ENCODE data around the gene CEP97.

CEP97 gene

DNA sequence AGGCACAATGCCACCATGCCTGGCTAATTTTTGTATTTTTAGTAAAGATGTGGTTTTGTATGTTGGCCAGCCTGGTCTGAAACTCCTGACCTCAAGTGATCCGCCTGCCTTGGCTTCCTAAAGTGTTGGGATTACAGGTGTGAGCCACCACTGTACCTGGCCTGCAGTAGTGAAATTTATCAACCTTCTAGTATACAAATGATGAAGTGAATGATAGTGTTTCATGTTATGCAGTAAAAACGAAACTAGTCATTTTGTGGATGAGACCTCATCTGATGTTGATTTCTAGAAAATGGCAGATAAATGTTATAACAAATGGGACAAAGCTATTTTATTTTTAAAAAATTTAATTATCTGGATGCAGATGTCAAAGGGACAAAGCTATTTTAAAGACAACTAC, 87.5 kb downstream of the CEP97 start:
- TF ChIP-seq GATA1 (IDR thresholded peaks at IDR 0.05; ENCODE audit: low read depth, low read length) (no peak), POLR2A (IDR thresholded peaks at IDR 0.05; ENCODE audit: low read length) (no peak)
- DNase-seq: no peak

GRCh38 chr3:101812895-101813294, 88.5 kb downstream of the CEP97 start:
- no peak for TF ChIP-seq GATA1 (IDR thresholded peaks at IDR 0.05; ENCODE audit: low read depth, low read length)
- no peak for TF ChIP-seq POLR2A (IDR thresholded peaks at IDR 0.05; ENCODE audit: low read length)
- no peak for DNase-seq

- no peak for TF ChIP-seq GATA1 (IDR thresholded peaks at IDR 0.05; ENCODE audit: low read depth, low read length)
- TF ChIP-seq POLR2A (IDR thresholded peaks at IDR 0.05; ENCODE audit: low read length): no peak
- DNase-seq: peak; percentile 29 to 47
Observed at GRCh38 chr3:101813817-101814440, 89.5 kb downstream of the CEP97 start.

GRCh38 chr3:101814835-101815234, 90.4 kb downstream of the CEP97 start:
- DNase-seq: no peak
- TF ChIP-seq POLR2A (IDR thresholded peaks at IDR 0.05; ENCODE audit: low read length): no peak
- no peak for TF ChIP-seq GATA1 (IDR thresholded peaks at IDR 0.05; ENCODE audit: low read depth, low read length)

DNA sequence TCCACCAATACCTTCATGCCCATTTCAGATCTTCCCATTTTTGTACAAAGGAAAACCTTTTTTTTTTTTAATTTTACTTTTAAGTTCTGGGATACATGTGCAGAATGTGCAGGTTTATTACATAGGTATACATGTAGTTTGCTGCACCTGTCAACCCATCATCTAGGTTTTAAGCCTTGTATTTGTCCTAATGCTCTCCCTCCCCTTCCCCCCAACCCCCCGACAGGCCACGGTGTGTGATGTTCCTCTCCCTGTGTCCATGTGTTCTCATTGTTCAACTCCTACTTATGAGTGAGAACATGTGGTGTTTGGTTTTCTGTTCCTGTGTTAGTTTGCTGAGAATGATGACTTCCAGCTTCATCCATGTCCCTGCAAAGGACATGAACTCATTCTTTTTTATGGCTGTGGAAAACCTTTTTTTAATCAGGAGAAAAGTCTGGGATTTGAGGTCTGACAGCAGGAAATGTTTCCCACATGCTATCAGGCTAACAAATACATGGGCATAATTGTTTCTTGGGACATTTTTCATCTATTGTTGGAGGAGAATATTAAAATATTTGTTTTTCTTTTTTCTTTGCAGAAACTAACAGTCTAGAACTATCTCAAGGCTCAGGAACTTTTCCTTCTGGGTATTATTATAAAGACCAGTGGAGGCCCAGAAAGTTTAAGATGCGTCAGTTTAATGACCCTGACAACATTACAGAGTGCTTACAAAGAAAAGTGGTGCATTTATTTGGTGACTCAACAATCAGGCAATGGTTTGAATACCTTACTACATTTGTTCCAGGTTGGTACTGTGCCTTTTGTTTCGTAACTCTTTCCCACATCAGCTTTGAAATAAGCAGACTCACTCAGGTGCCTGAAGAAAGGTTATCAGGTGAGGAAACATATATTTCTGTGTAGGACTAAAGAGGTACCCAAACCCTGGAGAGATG, 92.1 kb downstream of the CEP97 start:
- TF ChIP-seq GATA1 (IDR thresholded peaks at IDR 0.05; ENCODE audit: low read depth, low read length) (no peak), POLR2A (IDR thresholded peaks at IDR 0.05; ENCODE audit: low read length) (no peak)
- DNase-seq: no peak

- DNase-seq: no peak
- TF ChIP-seq GATA1 (IDR thresholded peaks at IDR 0.05; ENCODE audit: low read depth, low read length) (no peak), POLR2A (IDR thresholded peaks at IDR 0.05; ENCODE audit: low read length) (no peak)
Observed at GRCh38 chr3:101817992-101818391, 93.6 kb downstream of the CEP97 start.

- DNase-seq: no peak
- TF ChIP-seq GATA1 (IDR thresholded peaks at IDR 0.05; ENCODE audit: low read depth, low read length) (no peak), POLR2A (IDR thresholded peaks at IDR 0.05; ENCODE audit: low read length) (no peak)
Observed at GRCh38 chr3:101819649-101820206, 95.3 kb downstream of the CEP97 start.
